Fibroblast of lung (primary cell): ENCODE measurements around the gene OGFOD3. TPM values are rescaled to one million over a fixed set of nuclear protein-coding genes. Genes with fewer than 3 reads are reported as not detected.
A peak's percentile ranks its signal among the peaks of the same experiment; 100 is the strongest.

ENCODE experiments used
- DNase-seq, 2 donors: peaks; one replicate each; pipeline versions ENCODE4 v3.0.0 to v3.0.0-alpha.2; 2010; ENCODE audit warnings: low read depth in 2 of 2
- H2AFZ ChIP-seq: 2 replicates; pipeline ENCODE4 v1.5.1; 2012; ENCODE audit warnings: low read length, control low read depth, inconsistent platforms
- H3K27ac ChIP-seq: 2 replicates; pipeline ENCODE4 v1.5.1; 2011; ENCODE audit warnings: low read length, control low read depth; ENCODE audit not compliant: insufficient read depth
- H3K27me3 ChIP-seq: 2 replicates; pipeline ENCODE4 v1.5.1; 2011; ENCODE audit warnings: mild to moderate bottlenecking, low read length; ENCODE audit not compliant: control insufficient read depth, insufficient read depth
- H3K36me3 ChIP-seq: 2 replicates; pipeline ENCODE4 v1.5.1; 2011; ENCODE audit warnings: low read length; ENCODE audit not compliant: control insufficient read depth, insufficient read depth
- H3K4me1 ChIP-seq: 2 replicates; pipeline ENCODE4 v1.5.1; 2011; ENCODE audit warnings: low read length; ENCODE audit not compliant: control insufficient read depth, insufficient read depth; ENCODE audit errors: extremely low read depth
- H3K4me2 ChIP-seq: 2 replicates; pipeline ENCODE4 v1.5.1; 2011; ENCODE audit warnings: low read length, control low read depth; ENCODE audit not compliant: insufficient read depth; ENCODE audit errors: extremely low read depth
- H3K4me3 ChIP-seq, 4 experiments: fragments of 200-600 bp in 1 of 4; sonication (generic) in 1 of 4; replicated peaks in 1 of 4; 2 replicates each; pipeline ENCODE4 v1.5.1; 2011 to 2016; ENCODE audit warnings: low read length in 4 of 4, low read depth in 3 of 4, mild to moderate bottlenecking in 3 of 4, control low read depth in 2 of 4, inconsistent platforms in 1 of 4, mixed read lengths in 1 of 4; ENCODE audit not compliant: insufficient read depth in 1 of 4; ENCODE audit errors: control extremely low read depth in 1 of 4
- H3K79me2 ChIP-seq: 2 replicates; pipeline ENCODE4 v1.5.1; 2012; ENCODE audit warnings: mild to moderate bottlenecking, low read length, inconsistent platforms; ENCODE audit not compliant: control insufficient read depth, insufficient read depth
- H3K9ac ChIP-seq: 2 replicates; pipeline ENCODE4 v1.5.1; 2011; ENCODE audit warnings: mild to moderate bottlenecking, low read length, control low read depth; ENCODE audit not compliant: insufficient read depth
- H3K9me3 ChIP-seq: 2 replicates; pipeline ENCODE4 v1.5.1; 2012; ENCODE audit warnings: low read depth, low read length; ENCODE audit not compliant: control insufficient read depth, insufficient read depth
- H4K20me1 ChIP-seq: 2 replicates; pipeline ENCODE4 v1.5.1; 2011; ENCODE audit warnings: low read length; ENCODE audit not compliant: control insufficient read depth, insufficient read depth; ENCODE audit errors: extremely low read depth
- EZH2 ChIP-seq: IDR thresholded peaks from 2 replicates; pipeline ENCODE4 v1.5.1; 2012; ENCODE audit warnings: low read length, control low read depth, mild to moderate bottlenecking; ENCODE audit errors: missing control alignments
- polyA plus RNA-seq, 2 donors: library from polyadenylated mRNA; depleted of rRNA in 1 of 2; stranded (reverse) in 1 of 2; unstranded in 1 of 2; fragments of >200 nt; gene quantifications; 2 replicates each; pipeline ENCODE4 v1.2.1, GENCODE V29; 2011 to 2012; ENCODE audit warnings: missing spikeins in 1 of 2
- total RNA-seq: library from RNA; depleted of rRNA; stranded (reverse); fragments of >200 nt; gene quantifications from 2 replicates; pipeline ENCODE4 v1.2.1, GENCODE V29; 2014
- TF ChIP-seq, protein P1 (sequence below), 2 donors: IDR thresholded peaks in 1 of 2; conservative IDR thresholded peaks in 1 of 2; 1 replicate in 1 of 2; 2 replicates in 1 of 2; pipeline ENCODE4 v1.5.1; 2011 to 2012; ENCODE audit warnings: low read length in 2 of 2, control low read depth in 1 of 2, inconsistent platforms in 1 of 2, low read depth in 1 of 2, mild to moderate bottlenecking in 1 of 2

Gene OGFOD3
- total and polyA plus RNA-seq, 2 donors (not counting 1 experiment from before 2014, with no cell fraction given), result 25.6 to 27.1 TPM

- Histone ChIP-seq H3K27me3 (no peaks in the 10 kb centered on the region), H3K27ac (no peak overlapping the region), H3K36me3 (peaks cover 5% of the 10 kb centered on the region), H3K4me2 (no peak overlapping the region), H3K9me3 (no peaks in the 10 kb centered on the region), H3K9ac (no peak overlapping the region), H3K79me2 (no peaks in the 10 kb centered on the region), H4K20me1 (no peaks in the 10 kb centered on the region), H3K4me3 (no peak overlapping the region), H3K4me1 (peaks cover 20% of the 10 kb centered on the region), H2AFZ (no peak overlapping the region)
- no peak for DNase-seq
- TF ChIP-seq, protein P1, sequence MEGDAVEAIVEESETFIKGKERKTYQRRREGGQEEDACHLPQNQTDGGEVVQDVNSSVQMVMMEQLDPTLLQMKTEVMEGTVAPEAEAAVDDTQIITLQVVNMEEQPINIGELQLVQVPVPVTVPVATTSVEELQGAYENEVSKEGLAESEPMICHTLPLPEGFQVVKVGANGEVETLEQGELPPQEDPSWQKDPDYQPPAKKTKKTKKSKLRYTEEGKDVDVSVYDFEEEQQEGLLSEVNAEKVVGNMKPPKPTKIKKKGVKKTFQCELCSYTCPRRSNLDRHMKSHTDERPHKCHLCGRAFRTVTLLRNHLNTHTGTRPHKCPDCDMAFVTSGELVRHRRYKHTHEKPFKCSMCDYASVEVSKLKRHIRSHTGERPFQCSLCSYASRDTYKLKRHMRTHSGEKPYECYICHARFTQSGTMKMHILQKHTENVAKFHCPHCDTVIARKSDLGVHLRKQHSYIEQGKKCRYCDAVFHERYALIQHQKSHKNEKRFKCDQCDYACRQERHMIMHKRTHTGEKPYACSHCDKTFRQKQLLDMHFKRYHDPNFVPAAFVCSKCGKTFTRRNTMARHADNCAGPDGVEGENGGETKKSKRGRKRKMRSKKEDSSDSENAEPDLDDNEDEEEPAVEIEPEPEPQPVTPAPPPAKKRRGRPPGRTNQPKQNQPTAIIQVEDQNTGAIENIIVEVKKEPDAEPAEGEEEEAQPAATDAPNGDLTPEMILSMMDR (conservative IDR thresholded peaks at IDR 0.05 in 1 of 2, IDR thresholded peaks at IDR 0.05 in 1 of 2; ENCODE audit: low read depth in 1 of 2, low read length in 2 of 2), result no peak
- no peak for TF ChIP-seq EZH2
These were observed 17.6 kb downstream of the OGFOD3 start for GRCh38 chr17:82400830-82401229.

- Histone ChIP-seq H3K36me3 (peaks cover 5% of the 10 kb centered on the region), H3K9me3 (no peaks in the 10 kb centered on the region), H3K27ac (no peak overlapping the region), H3K79me2 (no peaks in the 10 kb centered on the region), H3K27me3 (no peaks in the 10 kb centered on the region), H3K4me1 (peaks cover 20% of the 10 kb centered on the region), H3K9ac (no peak overlapping the region), H4K20me1 (no peaks in the 10 kb centered on the region), H3K4me3 (no peak overlapping the region), H2AFZ (no peak overlapping the region), H3K4me2 (no peak overlapping the region)
- TF ChIP-seq EZH2, result no peak
- TF ChIP-seq, protein P1 (conservative IDR thresholded peaks at IDR 0.05 in 1 of 2, IDR thresholded peaks at IDR 0.05 in 1 of 2; ENCODE audit: low read depth in 1 of 2, low read length in 2 of 2), result no peak
- DNase-seq, result peak in 1 of 2 donors; percentile 72
These were observed 18.2 kb downstream of the OGFOD3 start for GRCh38 chr17:82400206-82400605.

DNA sequence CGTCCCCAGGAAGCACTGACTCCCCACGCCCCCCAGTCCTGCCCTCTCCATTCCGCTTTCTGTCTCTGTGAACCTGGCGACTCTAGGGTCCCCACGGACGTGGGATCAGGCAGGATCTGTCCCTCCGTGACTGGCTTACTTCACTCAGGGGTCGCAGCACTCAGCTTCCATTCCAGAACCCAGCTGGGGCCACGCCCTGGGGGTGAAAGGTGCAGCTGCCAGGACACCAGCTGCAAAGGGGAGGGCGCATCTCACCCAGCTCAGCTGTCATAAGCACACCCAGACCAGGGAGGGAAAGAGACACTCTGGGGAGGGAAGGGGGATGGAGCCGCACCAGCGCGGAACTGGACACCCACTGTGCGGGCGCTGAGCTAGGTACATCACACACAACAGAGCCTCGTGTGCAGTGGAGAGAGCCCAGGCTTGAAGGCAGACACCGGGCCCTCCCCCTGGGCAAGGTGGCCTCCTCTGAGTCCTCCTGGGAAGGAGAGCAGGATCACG, 18.7 kb downstream of the OGFOD3 start:
- Histone ChIP-seq H2AFZ (no peak overlapping the region), H4K20me1 (no peaks in the 10 kb centered on the region), H3K36me3 (peaks cover 5% of the 10 kb centered on the region), H3K27ac (peak overlapping the region; percentile 28), H3K9me3 (no peaks in the 10 kb centered on the region), H3K4me1 (peaks cover 20% of the 10 kb centered on the region), H3K9ac (no peak overlapping the region), H3K27me3 (no peaks in the 10 kb centered on the region), H3K4me2 (peak overlapping the region; percentile 48), H3K79me2 (no peaks in the 10 kb centered on the region), H3K4me3 (no peak overlapping the region)
- no peak for DNase-seq
- TF ChIP-seq, protein P1 (conservative IDR thresholded peaks at IDR 0.05 in 1 of 2, IDR thresholded peaks at IDR 0.05 in 1 of 2; ENCODE audit: low read depth in 1 of 2, low read length in 2 of 2), result no peak
- no peak for TF ChIP-seq EZH2
